NCI-H187 treated with DMSO at 0.1 percent for 48 hours (cell line): ENCODE data around the gene FAM156A.
"Not testable (repeated sequence)": the region's sequence is repeated elsewhere in the genome, so short reads cannot be mapped to it uniquely, and the experiment has no call there.

ENCODE experiments used
- DNase-seq: peaks from one replicate; lab custom pipeline; 2025; lab: John Stamatoyannopoulos, UW

The FAM156A gene

GRCh38 chrX:52905531-52905930 is 52.8 kb downstream of the FAM156A start:
- not testable (repeated sequence) for DNase-seq
